Cardiac fibroblast (primary cell): ENCODE measurements around the gene NPY.

Source experiments
- DNase-seq, 2 donors: peaks; one replicate each; pipeline versions ENCODE4 v3.0.0 to v3.0.0-alpha.2; 2010; ENCODE audit warnings: low read depth in 2 of 2
- H3K4me3 ChIP-seq, 2 donors: replicated peaks in 1 of 2; 1 replicate in 1 of 2; 2 replicates in 1 of 2; pipeline ENCODE4 v1.5.1; 2011; ENCODE audit warnings: low read depth in 2 of 2, low read length in 2 of 2, mild to moderate bottlenecking in 2 of 2, moderate library complexity in 1 of 2
- CTCF ChIP-seq: IDR thresholded peaks from one replicate; pipeline ENCODE4 v1.5.1; 2011; ENCODE audit warnings: low read depth, mild to moderate bottlenecking, low read length, inconsistent platforms

The NPY gene

GRCh38 chr7:24291271-24291670, 7.3 kb downstream of the NPY start:
- no peak overlapping the region for H3K4me3 ChIP-seq
- no peak for TF ChIP-seq CTCF
- DNase-seq: no peak

GRCh38 chr7:24297362-24297761, 13.4 kb downstream of the NPY start:
- no peak for DNase-seq
- no peak overlapping the region for H3K4me3 ChIP-seq
- no peak for TF ChIP-seq CTCF

- H3K4me3 ChIP-seq: no peak overlapping the region
- TF ChIP-seq CTCF: no peak
- DNase-seq: no peak
Measured at GRCh38 chr7:24298696-24299095, 14.7 kb downstream of the NPY start.

GRCh38 chr7:24299192-24299591, 15.2 kb downstream of the NPY start:
- no peak for DNase-seq
- no peak overlapping the region for H3K4me3 ChIP-seq
- no peak for TF ChIP-seq CTCF

GRCh38 chr7:24301703-24302102, 17.7 kb downstream of the NPY start:
- no peak for TF ChIP-seq CTCF
- no peak overlapping the region for H3K4me3 ChIP-seq

GRCh38 chr7:24304494-24305095, 20.6 kb downstream of the NPY start:
- TF ChIP-seq CTCF: no peak
- H3K4me3 ChIP-seq: no peak overlapping the region
- no peak for DNase-seq

More at GRCh38 chr7:24301703-24302102, 17.7 kb downstream of the NPY start:
- no peak for DNase-seq

GRCh38 chr7:24307326-24307725, 23.3 kb downstream of the NPY start:
- DNase-seq: no peak
- no peak for TF ChIP-seq CTCF
- no peak overlapping the region for H3K4me3 ChIP-seq
